Stimulated activated CD4-positive, alpha-beta T cell treated with anti-CD3 and anti-CD28 coated beads, Interleukin-15, amount 100 ng/mL, for 48 hours (primary cell): ENCODE results near the gene UCN.
"Not testable (repeated sequence)": the region's sequence is repeated elsewhere in the genome, so short reads cannot be mapped to it uniquely, and the experiment has no call there.

Source experiments
- DNase-seq, 2 donors: peaks; one replicate each; pipeline ENCODE4 v3.0.0-alpha.2; 2020; ENCODE audit warnings: low read depth in 2 of 2

UCN gene

GRCh38 chr2:27308359-27308881 lies at the start of gene UCN:
UCN (minus strand) TSS chr2:27308445; CDS start chr2:27307895, 550 bp downstream.
- DNase-seq, result no peak

GRCh38 chr2:27356382-27357181 lies 48.3 kb upstream of the UCN start, which contains the start of gene GTF3C2:
GTF3C2 (minus strand) TSS chr2:27356764; CDS start chr2:27343554, 13,210 bp downstream.
- DNase-seq, result peak; percentile 89 to 92

GRCh38 chr2:27356056-27356381 lies 47.8 kb upstream of the UCN start:
- DNase-seq, result peak in 1 of 2 donors; percentile 45

GRCh38 chr2:27354597-27354927 lies 46.3 kb upstream of the UCN start:
- DNase-seq, result no peak

- DNase-seq, result no peak
These were observed 45.7 kb upstream of the UCN start for GRCh38 chr2:27353762-27354596.

- not testable (repeated sequence) for DNase-seq
These were observed 45.1 kb upstream of the UCN start for GRCh38 chr2:27353386-27353761.

GRCh38 chr2:27351802-27352598 lies 43.8 kb upstream of the UCN start:
- DNase-seq, result peak in 1 of 2 donors; percentile 4

- no peak for DNase-seq
These were observed 42.0 kb upstream of the UCN start for GRCh38 chr2:27350106-27350693.

GRCh38 chr2:27347641-27348040 lies 39.4 kb upstream of the UCN start:
- no peak for DNase-seq

GRCh38 chr2:27336173-27336572 lies 27.9 kb upstream of the UCN start:
- DNase-seq, result no peak

- DNase-seq, result no peak
These were observed 27.1 kb upstream of the UCN start for GRCh38 chr2:27335311-27335710.

GRCh38 chr2:27324720-27325119 lies 16.5 kb upstream of the UCN start:
- no peak for DNase-seq

- DNase-seq, result no peak
These were observed 15.5 kb upstream of the UCN start for GRCh38 chr2:27323596-27324285.

GRCh38 chr2:27322766-27323595 lies 14.7 kb upstream of the UCN start, which contains the start of gene MPV17:
MPV17 (minus strand) TSS chr2:27323097; CDS start chr2:27322517, 580 bp downstream.
- peak; percentile 79 to 87 for DNase-seq

GRCh38 chr2:27322301-27322765 lies 14.1 kb upstream of the UCN start:
- no peak for DNase-seq

- DNase-seq, result no peak
These were observed 12.8 kb upstream of the UCN start for GRCh38 chr2:27320958-27321543.

GRCh38 chr2:27319839-27320238 lies 11.6 kb upstream of the UCN start:
- DNase-seq, result not testable (repeated sequence)

GRCh38 chr2:27316655-27317412 lies 8.6 kb upstream of the UCN start:
- no peak for DNase-seq

GRCh38 chr2:27315122-27315521 lies 6.9 kb upstream of the UCN start:
- DNase-seq, result no peak
